ENCODE results near the gene PRDM9.
"Not testable (repeated sequence)": the region's sequence is repeated elsewhere in the genome, so short reads cannot be mapped to it uniquely, and the experiment has no call there.

The PRDM9 gene

DNA sequence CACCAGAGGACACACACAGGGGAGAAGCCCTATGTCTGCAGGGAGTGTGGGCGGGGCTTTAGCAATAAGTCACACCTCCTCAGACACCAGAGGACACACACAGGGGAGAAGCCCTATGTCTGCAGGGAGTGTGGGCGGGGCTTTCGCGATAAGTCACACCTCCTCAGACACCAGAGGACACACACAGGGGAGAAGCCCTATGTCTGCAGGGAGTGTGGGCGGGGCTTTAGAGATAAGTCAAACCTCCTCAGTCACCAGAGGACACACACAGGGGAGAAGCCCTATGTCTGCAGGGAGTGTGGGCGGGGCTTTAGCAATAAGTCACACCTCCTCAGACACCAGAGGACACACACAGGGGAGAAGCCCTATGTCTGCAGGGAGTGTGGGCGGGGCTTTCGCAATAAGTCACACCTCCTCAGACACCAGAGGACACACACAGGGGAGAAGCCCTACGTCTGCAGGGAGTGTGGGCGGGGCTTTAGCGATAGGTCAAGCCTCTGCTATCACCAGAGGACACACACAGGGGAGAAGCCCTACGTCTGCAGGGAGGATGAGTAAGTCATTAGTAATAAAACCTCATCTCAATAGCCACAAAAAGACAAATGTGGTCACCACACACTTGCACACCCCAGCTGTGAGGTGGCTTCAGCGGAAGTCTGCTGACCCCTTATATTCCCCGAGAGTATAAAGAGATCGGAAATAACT, 20.0 kb downstream of the PRDM9 start:
- DNase-seq (ENCODE audit: low spot score): not testable (repeated sequence)

- no peak for DNase-seq (ENCODE audit: low spot score)
Measured at GRCh38 chr5:23528677-23529076, 21.3 kb downstream of the PRDM9 start.

- DNase-seq (ENCODE audit: low spot score): no peak
Measured at GRCh38 chr5:23530571-23530970, 23.2 kb downstream of the PRDM9 start.

DNA sequence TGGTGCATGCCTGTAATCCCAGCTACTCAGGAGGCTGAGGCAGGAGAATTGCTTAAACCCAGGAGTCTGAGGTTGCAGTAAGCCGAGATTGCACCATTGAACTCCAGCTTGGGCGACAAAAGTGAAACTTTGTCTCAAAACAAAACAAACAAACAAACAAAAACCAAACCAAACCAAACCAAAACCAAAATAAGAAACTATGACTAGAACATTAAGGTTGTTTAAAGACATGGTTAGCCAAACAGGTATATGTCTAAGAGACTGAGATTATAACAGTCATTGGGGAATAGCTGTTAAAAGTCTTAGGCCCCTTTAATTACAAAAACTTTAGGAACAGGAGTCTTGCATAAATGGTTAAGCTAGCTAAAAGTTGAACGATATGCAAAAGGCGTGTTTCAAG, 63.6 kb downstream of the PRDM9 start:
- DNase-seq (ENCODE audit: low spot score): no peak

Measured in left forelimb (tissue), 1 donor.